ENCODE data around the gene B4GALNT1.

DNA sequence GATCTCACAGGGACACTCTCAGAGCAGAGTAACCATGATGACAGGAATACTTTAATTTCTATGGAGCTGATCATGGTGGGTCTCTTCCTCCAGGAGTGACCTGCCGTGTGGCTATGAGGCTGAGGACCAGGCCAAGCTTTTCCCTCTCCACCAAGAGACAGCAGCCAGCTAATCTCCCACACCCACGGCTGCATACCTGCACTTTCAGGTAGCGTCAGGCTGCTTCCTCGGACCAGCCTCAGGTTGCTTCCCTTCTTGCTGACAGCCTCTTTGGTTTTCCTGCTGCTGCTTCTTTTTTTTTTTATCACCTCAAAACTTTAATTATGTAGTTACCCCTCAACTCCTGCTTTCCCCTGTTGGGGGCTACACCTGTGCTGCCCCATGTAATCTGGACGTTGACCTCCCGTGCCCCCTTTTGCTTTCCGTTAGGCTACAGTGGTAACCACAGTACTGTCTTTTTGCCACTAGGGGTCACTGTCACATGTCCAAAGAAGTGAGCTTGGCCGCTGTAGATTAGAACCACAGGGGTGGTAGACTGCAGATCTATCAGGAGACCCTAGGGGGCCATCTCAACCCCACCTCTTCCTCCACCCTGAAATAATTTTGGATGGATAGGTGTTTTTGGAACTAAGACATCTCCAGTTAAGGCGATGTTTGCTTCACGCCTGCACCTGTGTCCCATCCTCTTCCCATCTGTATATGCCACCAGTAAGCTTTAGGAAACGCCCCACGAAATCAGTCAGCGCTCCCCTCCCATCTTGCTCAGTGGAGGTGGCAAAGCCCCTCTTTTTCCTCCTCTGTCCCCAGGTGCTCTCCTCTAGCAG lies 49.8 kb downstream of the B4GALNT1 start:
- TF ChIP-seq, protein P1, sequence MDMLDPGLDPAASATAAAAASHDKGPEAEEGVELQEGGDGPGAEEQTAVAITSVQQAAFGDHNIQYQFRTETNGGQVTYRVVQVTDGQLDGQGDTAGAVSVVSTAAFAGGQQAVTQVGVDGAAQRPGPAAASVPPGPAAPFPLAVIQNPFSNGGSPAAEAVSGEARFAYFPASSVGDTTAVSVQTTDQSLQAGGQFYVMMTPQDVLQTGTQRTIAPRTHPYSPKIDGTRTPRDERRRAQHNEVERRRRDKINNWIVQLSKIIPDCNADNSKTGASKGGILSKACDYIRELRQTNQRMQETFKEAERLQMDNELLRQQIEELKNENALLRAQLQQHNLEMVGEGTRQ (IDR thresholded peaks at IDR 0.05; ENCODE audit: borderline replicate concordance, low read depth, low read length), result no peak
- TF ChIP-seq, protein P2, sequence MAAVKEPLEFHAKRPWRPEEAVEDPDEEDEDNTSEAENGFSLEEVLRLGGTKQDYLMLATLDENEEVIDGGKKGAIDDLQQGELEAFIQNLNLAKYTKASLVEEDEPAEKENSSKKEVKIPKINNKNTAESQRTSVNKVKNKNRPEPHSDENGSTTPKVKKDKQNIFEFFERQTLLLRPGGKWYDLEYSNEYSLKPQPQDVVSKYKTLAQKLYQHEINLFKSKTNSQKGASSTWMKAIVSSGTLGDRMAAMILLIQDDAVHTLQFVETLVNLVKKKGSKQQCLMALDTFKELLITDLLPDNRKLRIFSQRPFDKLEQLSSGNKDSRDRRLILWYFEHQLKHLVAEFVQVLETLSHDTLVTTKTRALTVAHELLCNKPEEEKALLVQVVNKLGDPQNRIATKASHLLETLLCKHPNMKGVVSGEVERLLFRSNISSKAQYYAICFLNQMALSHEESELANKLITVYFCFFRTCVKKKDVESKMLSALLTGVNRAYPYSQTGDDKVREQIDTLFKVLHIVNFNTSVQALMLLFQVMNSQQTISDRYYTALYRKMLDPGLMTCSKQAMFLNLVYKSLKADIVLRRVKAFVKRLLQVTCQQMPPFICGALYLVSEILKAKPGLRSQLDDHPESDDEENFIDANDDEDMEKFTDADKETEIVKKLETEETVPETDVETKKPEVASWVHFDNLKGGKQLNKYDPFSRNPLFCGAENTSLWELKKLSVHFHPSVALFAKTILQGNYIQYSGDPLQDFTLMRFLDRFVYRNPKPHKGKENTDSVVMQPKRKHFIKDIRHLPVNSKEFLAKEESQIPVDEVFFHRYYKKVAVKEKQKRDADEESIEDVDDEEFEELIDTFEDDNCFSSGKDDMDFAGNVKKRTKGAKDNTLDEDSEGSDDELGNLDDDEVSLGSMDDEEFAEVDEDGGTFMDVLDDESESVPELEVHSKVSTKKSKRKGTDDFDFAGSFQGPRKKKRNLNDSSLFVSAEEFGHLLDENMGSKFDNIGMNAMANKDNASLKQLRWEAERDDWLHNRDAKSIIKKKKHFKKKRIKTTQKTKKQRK (IDR thresholded peaks at IDR 0.05; ENCODE audit: low read depth, low read length), result no peak
- TF ChIP-seq NFIC (IDR thresholded peaks at IDR 0.05; ENCODE audit: low read depth, low read length), result no peak
